GM04504 (cell line): Measurements from ENCODE around the gene MAS1.
"Not testable (repeated sequence)": the region's sequence is repeated elsewhere in the genome, so short reads cannot be mapped to it uniquely, and the experiment has no call there.

ENCODE experiments used
- DNase-seq: peaks from one replicate; pipeline ENCODE4 v3.0.0-alpha.2; 2012; ENCODE audit warnings: low read depth

Gene MAS1

GRCh38 chr6:159916752-159917151 is 26.0 kb downstream of the MAS1 start:
- DNase-seq: no peak

GRCh38 chr6:159919011-159919511 is 28.3 kb downstream of the MAS1 start:
- DNase-seq: no peak

GRCh38 chr6:159919800-159920199 is 29.0 kb downstream of the MAS1 start:
- DNase-seq: no peak

- DNase-seq: not testable (repeated sequence)
These were observed 33.4 kb downstream of the MAS1 start for GRCh38 chr6:159924150-159924549.

- DNase-seq: no peak
These were observed 35.9 kb downstream of the MAS1 start for GRCh38 chr6:159926542-159927203.

- DNase-seq: no peak
These were observed 39.0 kb downstream of the MAS1 start for GRCh38 chr6:159929819-159930218.

- no peak for DNase-seq
These were observed 40.3 kb downstream of the MAS1 start for GRCh38 chr6:159931112-159931511.

GRCh38 chr6:159931846-159932245 is 41.1 kb downstream of the MAS1 start:
- DNase-seq: no peak

- no peak for DNase-seq
These were observed 42.3 kb downstream of the MAS1 start for GRCh38 chr6:159933077-159933476.

- DNase-seq: no peak
These were observed 43.4 kb downstream of the MAS1 start for GRCh38 chr6:159934181-159934580.

- DNase-seq: no peak
These were observed 44.3 kb downstream of the MAS1 start for GRCh38 chr6:159935065-159935464.

- DNase-seq: no peak
These were observed 44.8 kb downstream of the MAS1 start for GRCh38 chr6:159935633-159936032.

GRCh38 chr6:159939591-159940016 is 48.8 kb downstream of the MAS1 start:
- no peak for DNase-seq
